Jurkat, Clone E6-1 (cell line): ENCODE measurements around the gene OR51I2. TPM values are rescaled to one million over a fixed set of nuclear protein-coding genes. Genes with fewer than 3 reads are reported as not detected.
A peak's percentile ranks its signal among the peaks of the same experiment; 100 is the strongest.

Experiments
- DNase-seq: peaks from one replicate; pipeline ENCODE4 v3.0.0-alpha.2; 2011; ENCODE audit warnings: low read depth, low spot score
- H3K4me3 ChIP-seq: 2 replicates; pipeline ENCODE4 v1.5.1; 2011; ENCODE audit warnings: mild to moderate bottlenecking, low read length, control low read depth, moderate library complexity
- polyA plus RNA-seq: library from polyadenylated mRNA; unstranded; fragments of >200 nt; gene quantifications from one replicate; pipeline ENCODE4 v1.2.1, GENCODE V29; 2012; ENCODE audit warnings: missing spikeins; ENCODE audit not compliant: insufficient read length, insufficient read depth

The OR51I2 gene, protein sequence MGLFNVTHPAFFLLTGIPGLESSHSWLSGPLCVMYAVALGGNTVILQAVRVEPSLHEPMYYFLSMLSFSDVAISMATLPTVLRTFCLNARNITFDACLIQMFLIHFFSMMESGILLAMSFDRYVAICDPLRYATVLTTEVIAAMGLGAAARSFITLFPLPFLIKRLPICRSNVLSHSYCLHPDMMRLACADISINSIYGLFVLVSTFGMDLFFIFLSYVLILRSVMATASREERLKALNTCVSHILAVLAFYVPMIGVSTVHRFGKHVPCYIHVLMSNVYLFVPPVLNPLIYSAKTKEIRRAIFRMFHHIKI
- polyA plus RNA-seq: not detected

DNA sequence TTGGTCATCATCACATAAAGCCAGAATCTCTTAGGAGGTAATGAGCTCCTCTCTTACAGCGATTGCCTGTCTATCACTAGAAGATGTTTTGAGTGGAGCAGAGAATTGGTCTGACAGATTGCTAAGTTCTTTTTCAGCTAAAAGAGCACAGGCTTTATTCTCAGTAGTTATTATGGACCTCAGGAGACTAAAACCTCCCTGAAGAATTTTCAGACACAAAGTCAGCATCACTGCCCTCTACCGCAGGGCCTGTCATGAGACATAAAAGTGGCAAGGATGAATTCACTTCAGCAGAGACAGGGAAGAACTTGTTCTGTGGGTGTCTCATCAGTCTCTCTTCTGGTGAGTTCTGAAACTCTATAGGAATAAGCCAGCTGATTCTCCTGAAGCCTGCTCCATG lies at the start of gene OR51I2:
Gene OR51I2 (plus strand): TSS at position 301 of the 400 bp plus-strand sequence. CDS start 4,166 bp downstream, outside the sequence.
- no peak within 1 kb of the TSS for H3K4me3 ChIP-seq

DNA sequence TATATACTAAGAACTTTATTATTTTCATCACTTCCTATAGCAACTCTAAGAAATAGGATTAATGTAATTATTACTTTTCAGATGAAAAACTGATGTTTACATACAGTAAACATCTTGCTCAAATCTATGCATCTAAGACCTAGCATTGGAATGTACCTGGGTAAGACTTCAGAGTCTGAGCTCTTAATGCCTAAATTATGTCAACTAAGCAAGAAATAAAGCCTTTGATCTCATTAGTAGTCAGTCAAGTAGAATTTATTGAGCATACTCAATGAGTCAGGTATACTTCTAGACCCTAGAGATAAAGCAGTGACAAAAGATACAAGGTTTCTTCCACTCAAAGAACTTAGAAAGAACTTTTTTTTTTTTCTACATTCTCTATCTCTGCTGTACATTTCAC lies 44.0 kb upstream of the OR51I2 start:
- DNase-seq: no peak
- H3K4me3 ChIP-seq: no peak overlapping the region

More for the DNA sequence above, at the start of gene OR51I2:
- DNase-seq: no peak

DNA sequence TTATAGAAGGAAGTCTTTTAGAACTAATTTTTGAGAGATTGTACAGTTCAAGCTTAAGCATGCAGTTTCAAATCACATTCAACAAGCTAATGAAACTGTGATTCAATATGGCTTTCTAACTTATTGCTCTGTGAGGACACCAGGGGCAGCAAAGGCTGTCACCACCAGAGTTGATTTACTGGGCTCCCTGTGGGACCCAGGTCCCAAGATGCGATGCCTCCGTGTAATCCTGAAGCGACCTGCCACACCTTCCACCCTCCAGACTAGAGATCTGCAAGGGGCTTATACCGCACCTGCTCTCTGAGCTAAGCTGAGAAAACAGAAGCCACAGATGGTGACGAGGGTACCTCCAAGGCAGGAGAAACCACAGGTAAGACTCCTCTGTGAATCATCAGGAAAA lies 28.1 kb upstream of the OR51I2 start:
- H3K4me3 ChIP-seq: no peak overlapping the region
- no peak for DNase-seq

- no peak within 1 kb of the TSS for H3K4me3 ChIP-seq
- DNase-seq: no peak
These were observed 27.3 kb upstream of the OR51I2 start, which contains the start of gene OR51Q1 for GRCh38 chr11:5421811-5422210. Gene OR51Q1, plus strand, starts transcription at chr11:5422111. Its CDS starts 90 bp downstream, at chr11:5422201.

DNA sequence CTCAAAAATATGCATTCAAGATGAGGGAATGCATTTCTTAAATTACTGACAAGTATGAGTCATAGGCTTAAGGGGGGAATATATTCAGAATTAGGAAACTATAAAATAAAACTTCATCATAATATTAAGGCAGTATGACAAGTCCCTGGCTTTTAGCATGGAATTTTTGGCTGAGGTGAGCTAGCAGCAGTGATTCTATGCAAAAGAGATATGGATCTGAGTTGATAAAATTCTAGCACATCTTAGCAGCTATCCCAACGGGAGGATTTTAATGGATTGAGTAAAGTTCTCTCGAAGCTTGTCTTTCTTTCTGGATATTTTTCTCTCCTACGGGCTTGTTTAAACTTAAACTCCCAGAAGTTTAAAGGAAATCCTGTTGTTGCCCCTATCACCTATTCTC lies 26.0 kb upstream of the OR51I2 start:
- no peak overlapping the region for H3K4me3 ChIP-seq
- no peak for DNase-seq

DNA sequence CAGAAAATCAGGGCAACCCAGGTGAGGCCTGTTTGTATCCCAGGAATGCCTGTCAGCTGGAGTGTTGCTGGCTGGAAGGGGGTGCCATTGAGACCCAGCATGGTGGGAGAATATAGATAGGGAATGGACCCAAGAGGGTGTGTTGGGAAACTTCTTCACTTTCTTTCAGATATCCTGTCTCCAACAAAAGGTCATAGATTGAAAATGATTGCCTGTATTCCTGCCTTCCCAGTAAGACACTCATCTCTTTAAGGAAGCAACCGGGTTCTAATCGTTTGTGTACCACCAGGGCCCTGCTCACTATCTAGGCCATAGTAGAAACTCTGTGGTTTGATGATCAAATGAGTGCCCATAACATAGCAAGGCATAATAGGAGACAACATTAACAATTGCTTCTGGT lies 7.7 kb upstream of the OR51I2 start, which contains the start of gene OR51I1:
Gene OR51I1 (minus strand): TSS at position 101 of the 400 bp plus-strand sequence. CDS start 0 bp downstream, at position 101.
- H3K4me3 ChIP-seq: no peak within 1 kb of the TSS
- no peak for DNase-seq

DNA sequence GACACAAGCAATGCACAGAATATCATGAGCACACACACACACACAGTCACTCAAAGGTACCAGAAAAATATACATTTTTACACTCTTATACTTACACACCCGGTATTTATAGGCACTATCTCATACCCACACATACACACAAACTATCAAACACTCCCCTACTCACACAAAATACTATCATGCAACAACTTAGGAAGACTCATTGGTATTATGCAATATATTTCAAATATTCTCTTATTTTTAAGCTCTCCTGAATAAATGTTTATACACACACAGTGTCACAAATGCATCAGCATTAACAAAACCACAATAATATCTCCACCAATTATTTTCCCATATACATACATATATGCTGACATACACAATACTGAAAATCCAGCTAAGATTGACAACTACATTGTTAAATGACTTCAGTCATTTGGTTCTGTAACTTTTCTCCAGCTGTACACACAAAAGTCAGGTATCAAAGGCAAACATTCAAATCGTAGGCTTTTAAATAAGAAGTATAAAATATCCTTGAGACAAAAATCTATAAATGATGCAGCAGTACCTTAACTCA lies 5.2 kb upstream of the OR51I2 start:
- DNase-seq: no peak

GRCh38 chr11:5449432-5449831 lies 309 bp downstream of the OR51I2 start:
- no peak for DNase-seq
- no peak overlapping the region for H3K4me3 ChIP-seq

More for the DNA sequence above, 5.2 kb upstream of the OR51I2 start:
- no peak overlapping the region for H3K4me3 ChIP-seq

- H3K4me3 ChIP-seq: no peak overlapping the region
- no peak for DNase-seq
These were observed 12.0 kb downstream of the OR51I2 start for GRCh38 chr11:5460983-5461621.

DNA sequence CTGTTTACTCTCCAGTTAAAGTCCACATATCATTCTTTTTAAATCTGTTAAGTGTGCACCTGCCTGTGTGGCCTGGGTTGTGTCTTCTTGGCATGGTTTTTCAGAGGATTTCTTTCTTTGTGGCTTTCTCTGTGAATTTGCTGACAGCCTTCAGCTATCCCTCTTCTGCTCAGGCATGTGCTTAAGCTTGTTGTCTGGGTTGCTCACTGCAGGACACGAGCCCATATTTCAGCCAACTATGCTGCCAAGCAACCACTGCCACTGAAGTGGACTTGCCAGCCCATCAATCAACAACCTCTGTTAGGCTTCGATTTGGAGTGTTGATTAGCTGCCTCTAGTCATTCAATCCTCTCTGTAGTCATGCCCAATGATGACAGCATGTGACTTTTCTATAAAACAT lies 18.4 kb downstream of the OR51I2 start:
- DNase-seq: no peak

GRCh38 chr11:5473921-5474320 lies 24.8 kb downstream of the OR51I2 start:
- no peak overlapping the region for H3K4me3 ChIP-seq
- no peak for DNase-seq

More for the DNA sequence above, 18.4 kb downstream of the OR51I2 start:
- H3K4me3 ChIP-seq: no peak overlapping the region

DNA sequence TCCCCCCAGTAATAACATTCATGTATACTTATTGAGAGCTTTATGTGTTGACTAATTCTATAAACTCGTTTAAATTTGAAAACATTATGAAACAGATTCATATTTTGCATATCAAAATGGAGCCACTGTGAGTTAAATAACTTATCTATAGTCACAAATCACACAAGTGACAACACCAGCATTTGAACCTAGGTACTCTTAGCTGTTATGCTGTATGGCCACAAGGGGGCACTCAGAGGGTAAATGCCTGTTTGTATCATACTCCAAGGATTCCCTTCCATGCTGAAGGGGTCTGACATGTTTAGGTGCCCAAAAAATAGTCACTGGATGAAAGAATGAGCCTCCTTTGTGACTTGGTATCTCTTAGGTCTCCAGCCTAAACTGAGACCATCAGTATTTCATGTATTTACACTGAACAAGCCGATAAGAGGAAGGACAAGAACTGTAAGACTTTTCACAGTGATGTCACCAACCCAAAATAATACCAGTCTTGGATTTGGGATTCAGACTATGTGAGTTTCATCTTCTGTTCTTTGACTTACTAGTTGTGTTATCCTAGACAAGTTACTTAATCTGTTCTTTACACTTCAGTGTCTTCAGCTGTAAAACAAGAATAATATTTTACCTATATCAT lies 27.2 kb downstream of the OR51I2 start:
- no peak overlapping the region for H3K4me3 ChIP-seq
- peak; percentile 39 for DNase-seq

- no peak for DNase-seq
- H3K4me3 ChIP-seq: no peak overlapping the region
These were observed 36.9 kb downstream of the OR51I2 start for GRCh38 chr11:5486003-5486402.

- H3K4me3 ChIP-seq: no peak overlapping the region
- no peak for DNase-seq
These were observed 37.3 kb downstream of the OR51I2 start for GRCh38 chr11:5486421-5486820.

GRCh38 chr11:5488385-5488784 lies 39.3 kb downstream of the OR51I2 start, which contains the start of gene OR52D1:
Gene OR52D1, plus strand, starts transcription at chr11:5488685. Its CDS starts 22 bp downstream, at chr11:5488707.
- H3K4me3 ChIP-seq: no peak within 1 kb of the TSS
- no peak for DNase-seq

GRCh38 chr11:5488798-5489399 lies 39.8 kb downstream of the OR51I2 start:
- H3K4me3 ChIP-seq: no peak overlapping the region
- DNase-seq: no peak

DNA sequence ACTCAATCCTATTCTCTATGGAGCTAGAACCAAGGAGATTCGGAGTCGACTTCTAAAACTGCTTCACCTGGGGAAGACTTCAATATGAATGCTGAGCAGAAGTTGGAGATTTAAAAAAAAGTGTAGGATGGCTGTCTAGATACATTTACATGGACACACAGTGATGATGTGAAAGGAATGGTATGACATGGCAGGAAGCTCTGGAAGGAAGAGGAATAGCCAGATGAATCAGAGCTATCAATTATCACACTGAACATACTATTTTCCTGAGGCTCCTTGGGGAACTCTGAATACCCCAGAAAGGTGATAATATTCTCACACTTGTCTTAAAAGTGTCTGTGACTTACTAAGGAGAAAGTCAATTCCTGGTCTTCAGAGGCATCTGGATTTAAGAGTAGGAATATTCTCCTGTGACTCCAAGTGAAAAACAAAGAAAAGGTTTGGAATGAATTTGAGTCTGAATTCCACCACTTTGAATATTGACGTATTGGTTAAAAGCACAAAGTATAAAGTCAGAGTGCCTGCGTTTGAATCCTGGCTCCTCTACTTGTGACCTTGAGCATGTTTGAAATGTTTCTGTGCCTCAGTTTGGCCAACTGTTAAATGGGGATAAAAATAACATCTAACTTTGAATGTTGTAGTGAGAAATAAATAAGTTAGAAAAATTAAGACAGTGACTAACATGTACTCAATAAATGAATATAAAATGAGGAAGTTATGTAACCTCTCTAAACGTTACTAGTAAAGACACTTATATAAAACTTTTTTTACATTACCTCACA lies 40.6 kb downstream of the OR51I2 start:
- no peak for DNase-seq
- no peak overlapping the region for H3K4me3 ChIP-seq

DNA sequence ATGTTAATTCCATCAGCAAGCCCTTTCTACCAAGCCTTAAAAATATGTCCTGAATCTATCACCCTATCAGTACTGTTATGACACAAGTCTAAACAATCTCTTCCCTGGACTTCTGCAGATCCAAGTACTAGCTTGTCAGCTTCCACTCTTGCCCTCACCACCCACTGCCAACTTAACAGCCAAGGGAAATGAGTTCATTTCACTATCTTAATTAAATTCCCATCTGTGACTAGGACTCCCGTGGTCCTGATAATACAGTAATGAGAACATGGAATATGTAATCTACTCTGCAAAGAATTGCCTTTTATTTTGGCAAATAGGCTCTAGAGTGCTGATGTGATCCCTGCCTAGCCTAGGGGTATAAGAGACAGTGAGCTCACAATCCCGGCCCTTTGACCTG lies 50.5 kb downstream of the OR51I2 start:
- H3K4me3 ChIP-seq: no peak overlapping the region
- DNase-seq: no peak
